HepG2 (cell line): ENCODE results near the gene SEMA4A. TPM values are rescaled to one million over a fixed set of nuclear protein-coding genes. Genes with fewer than 3 reads are reported as not detected.

Experiments used
- ATF7-NPFF ChIP-seq: sonication (generic); formaldehyde crosslinking; IDR thresholded peaks from 2 replicates; pipeline ENCODE4 v1.8.1; 2023; ENCODE audit warnings: mild to moderate bottlenecking, low read depth, missing genetic modification reagents, moderate library complexity
- ELF1 ChIP-seq: sonication (generic); formaldehyde crosslinking; IDR thresholded peaks from 2 replicates; pipeline ENCODE4 v1.4.0; 2020; ENCODE audit warnings: missing genetic modification reagents
- HDAC1 ChIP-seq: sonication (generic); formaldehyde crosslinking; IDR thresholded peaks from 2 replicates; pipeline ENCODE4 v1.5.1; 2020; ENCODE audit warnings: mild to moderate bottlenecking, missing genetic modification reagents
- KDM5A ChIP-seq: fragments of 200-600 bp; sonication (generic); IDR thresholded peaks from 2 replicates; pipeline ENCODE4 v1.7.0; 2018; ENCODE audit warnings: antibody characterized with exemption, mild to moderate bottlenecking, low read length, borderline replicate concordance
- NCOA2 ChIP-seq: sonication (generic); formaldehyde crosslinking; IDR thresholded peaks from 2 replicates; pipeline ENCODE4 v1.8.0; 2022; ENCODE audit warnings: inconsistent platforms
- PAF1 ChIP-seq: IDR thresholded peaks from 2 replicates; pipeline ENCODE4 v1.6.1; 2016; ENCODE audit warnings: missing genetic modification reagents, missing compliant biosample characterization
- PAXIP1 ChIP-seq: sonication (generic); formaldehyde crosslinking; conservative IDR thresholded peaks from 2 replicates; pipeline ENCODE4 v1.4.0; 2020; ENCODE audit warnings: mild to moderate bottlenecking, missing genetic modification reagents, moderate library complexity
- PHF20 ChIP-seq: sonication (generic); formaldehyde crosslinking; IDR thresholded peaks from 2 replicates; pipeline ENCODE4 v1.5.0; 2020; ENCODE audit warnings: mild to moderate bottlenecking, missing genetic modification reagents
- SP2 ChIP-seq: sonication (generic); formaldehyde crosslinking; IDR thresholded peaks from 2 replicates; pipeline ENCODE4 v1.5.1; 2020; ENCODE audit warnings: mild to moderate bottlenecking, missing genetic modification reagents
- THAP11 ChIP-seq: IDR thresholded peaks from 2 replicates; pipeline ENCODE4 v1.6.1; 2016; ENCODE audit warnings: missing biosample characterization, missing genetic modification reagents
- ZFX ChIP-seq: sonication (generic); formaldehyde crosslinking; IDR thresholded peaks from 2 replicates; pipeline ENCODE4 v1.4.0; 2020; ENCODE audit warnings: mild to moderate bottlenecking, low read depth, missing genetic modification reagents, moderate library complexity
- ZHX2 ChIP-seq, 2 experiments: sonication (generic) in 1 of 2; formaldehyde crosslinking in 1 of 2; IDR thresholded peaks; 2 replicates each; pipeline versions ENCODE4 v1.6.1 to v1.9.0; 2014 to 2022; ENCODE audit warnings: antibody characterized with exemption in 1 of 2, borderline replicate concordance in 1 of 2, inconsistent platforms in 1 of 2, low read depth in 1 of 2, missing genetic modification reagents in 1 of 2
- ZNF18 ChIP-seq: sonication (generic); formaldehyde crosslinking; IDR thresholded peaks from 2 replicates; pipeline ENCODE4 v1.8.0; 2022; ENCODE audit warnings: mild to moderate bottlenecking, missing genetic modification reagents; ENCODE audit not compliant: insufficient replicate concordance
- ZNF451 ChIP-seq: sonication (generic); formaldehyde crosslinking; IDR thresholded peaks from 2 replicates; pipeline ENCODE4 v1.5.0; 2020; ENCODE audit warnings: mild to moderate bottlenecking, missing genetic modification reagents
- ZNF468 ChIP-seq: sonication (generic); formaldehyde crosslinking; IDR thresholded peaks from 2 replicates; pipeline ENCODE4 v1.8.0; 2022; ENCODE audit warnings: mild to moderate bottlenecking, moderate library complexity, missing genetic modification reagents
- ZNF691 ChIP-seq: sonication (generic); formaldehyde crosslinking; IDR thresholded peaks from 2 replicates; pipeline ENCODE4 v1.4.0; 2020; ENCODE audit warnings: missing genetic modification reagents, low read depth, mild to moderate bottlenecking, borderline replicate concordance
- polyA plus RNA-seq, 8 experiments: library from polyadenylated mRNA; depleted of rRNA in 3 of 8; stranded (reverse) in 7 of 8; unstranded in 1 of 8; fragments of >200 nt; fragmentation: Illumina TruSeq in 4 of 8; extraction: Trizol in 4 of 8; gene quantifications; 2 replicates each; pipeline versions ENCODE4 v1.2.1 to v1.2.3, GENCODE V29; 2011 to 2016; ENCODE audit warnings: low read depth in 4 of 8, missing spikeins in 1 of 8, mixed read lengths in 1 of 8; ENCODE audit not compliant: insufficient read depth in 1 of 8
- total RNA-seq, 5 experiments: library from RNA; depleted of rRNA; stranded (reverse); fragments of >200 nt; fragmentation: Illumina TruSeq; extraction: Trizol; gene quantifications; 2 replicates each; pipeline ENCODE4 v1.2.3, GENCODE V29; 2016; ENCODE audit warnings: low read depth in 1 of 5

Gene SEMA4A
- total and polyA plus RNA-seq, 2 of the 13 experiments (the other 11 are each of a cell fraction or from before 2014, with no cell fraction given) = 0.09 to 0.20 TPM

GRCh38 chr1:156193488-156194299, 40.3 kb downstream of the SEMA4A start, which contains the start of gene SLC25A44 (continued):
- peak; percentile 33; the same call in 1 of the 2 replicates for TF ChIP-seq PAXIP1 (CRISPR knock-in tag)
- TF ChIP-seq ELF1 (CRISPR knock-in tag) = peak; percentile 93
- no peak for TF ChIP-seq ZNF18 (CRISPR knock-in tag)
- peak; percentile 91 for TF ChIP-seq THAP11 (CRISPR knock-in tag)
- 0 out of 2 replicates have a peak, but pooled peaks have one; percentile 40 for TF ChIP-seq ZNF691 (CRISPR knock-in tag)
- peak; percentile 81 for TF ChIP-seq SP2 (CRISPR knock-in tag)
- TF ChIP-seq KDM5A = peak; percentile 89
- TF ChIP-seq ZNF451 = 0 out of 2 replicates have a peak, but pooled peaks have one; percentile 2
- TF ChIP-seq NCOA2 (CRISPR knock-in tag) = peak; percentile 28; the same call in 1 of the 2 replicates
- TF ChIP-seq HDAC1 (CRISPR knock-in tag) = peak; percentile 68
- peak; percentile 86 for TF ChIP-seq PHF20 (CRISPR knock-in tag)
- TF ChIP-seq ZNF468 (CRISPR knock-in tag) = no peak
- TF ChIP-seq ATF7-NPFF (CRISPR knock-in tag) = 0 out of 2 replicates have a peak, but pooled peaks have one; percentile 33
- TF ChIP-seq ZFX (CRISPR knock-in tag) = peak; percentile 74; the same call in 1 of the 2 replicates
- TF ChIP-seq PAF1 (CRISPR knock-in tag) = no peak
- peak; percentile 94 for TF ChIP-seq ZHX2 (IDR thresholded peaks at IDR 0.05; ENCODE audit: low read depth)
- no peak for TF ChIP-seq ZHX2 (CRISPR knock-in tag; IDR thresholded peaks at IDR 0.05; ENCODE audit: borderline replicate concordance)
